ENCODE results near the gene ETV5.

The ETV5 gene

GRCh38 chr3:186082150-186082549 is 26.7 kb downstream of the ETV5 start:
- no peak for TF ChIP-seq ZC3H10 (CRISPR knock-in tag; IDR thresholded peaks at IDR 0.05)
- TF ChIP-seq PATZ1 (CRISPR knock-in tag; IDR thresholded peaks at IDR 0.05; ENCODE audit: borderline replicate concordance) = no peak
- no peak for TF ChIP-seq ZNF70 (CRISPR knock-in tag; IDR thresholded peaks at IDR 0.05)
- no peak for TF ChIP-seq ZNF8 (CRISPR knock-in tag; IDR thresholded peaks at IDR 0.05)
- no peak for TF ChIP-seq SNAI2 (CRISPR knock-in tag; IDR thresholded peaks at IDR 0.05)
- TF ChIP-seq CREB5 (CRISPR knock-in tag; IDR thresholded peaks at IDR 0.05; ENCODE audit: low read depth) = no peak
- TF ChIP-seq OSR1 (CRISPR knock-in tag; IDR thresholded peaks at IDR 0.05) = no peak
- no peak for TF ChIP-seq TCF4 (CRISPR knock-in tag; IDR thresholded peaks at IDR 0.05; ENCODE audit: borderline replicate concordance)
- TF ChIP-seq BACH2 (CRISPR knock-in tag; IDR thresholded peaks at IDR 0.05; ENCODE audit: borderline replicate concordance) = no peak
- TF ChIP-seq, protein P1, sequence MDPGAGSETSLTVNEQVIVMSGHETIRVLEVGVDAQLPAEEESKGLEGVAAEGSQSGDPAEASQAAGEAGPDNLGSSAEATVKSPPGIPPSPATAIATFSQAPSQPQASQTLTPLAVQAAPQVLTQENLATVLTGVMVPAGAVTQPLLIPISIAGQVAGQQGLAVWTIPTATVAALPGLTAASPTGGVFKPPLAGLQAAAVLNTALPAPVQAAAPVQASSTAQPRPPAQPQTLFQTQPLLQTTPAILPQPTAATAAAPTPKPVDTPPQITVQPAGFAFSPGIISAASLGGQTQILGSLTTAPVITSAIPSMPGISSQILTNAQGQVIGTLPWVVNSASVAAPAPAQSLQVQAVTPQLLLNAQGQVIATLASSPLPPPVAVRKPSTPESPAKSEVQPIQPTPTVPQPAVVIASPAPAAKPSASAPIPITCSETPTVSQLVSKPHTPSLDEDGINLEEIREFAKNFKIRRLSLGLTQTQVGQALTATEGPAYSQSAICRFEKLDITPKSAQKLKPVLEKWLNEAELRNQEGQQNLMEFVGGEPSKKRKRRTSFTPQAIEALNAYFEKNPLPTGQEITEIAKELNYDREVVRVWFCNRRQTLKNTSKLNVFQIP (CRISPR knock-in tag; IDR thresholded peaks at IDR 0.05; ENCODE audit: borderline replicate concordance, low read depth) = no peak
- no peak for TF ChIP-seq TOX (CRISPR knock-in tag; IDR thresholded peaks at IDR 0.05; ENCODE audit: borderline replicate concordance)
- no peak for TF ChIP-seq ARNTL (CRISPR knock-in tag; IDR thresholded peaks at IDR 0.05; ENCODE audit: borderline replicate concordance, low read depth)
- TF ChIP-seq RARB (CRISPR knock-in tag; IDR thresholded peaks at IDR 0.05) = no peak
- TF ChIP-seq ZNF565 (CRISPR knock-in tag; conservative IDR thresholded peaks at IDR 0.05; ENCODE audit: low read depth) = no peak
- no peak for TF ChIP-seq ISL1 (CRISPR knock-in tag; IDR thresholded peaks at IDR 0.05)
- no peak for ATAC-seq

- ATAC-seq = no peak
- no peak for TF ChIP-seq ZFP30 (CRISPR knock-in tag; IDR thresholded peaks at IDR 0.05)
These were observed 27.2 kb downstream of the ETV5 start for GRCh38 chr3:186081678-186082077.

- TF ChIP-seq ZNF8 (CRISPR knock-in tag; IDR thresholded peaks at IDR 0.05) = no peak
- no peak for TF ChIP-seq TCF4 (CRISPR knock-in tag; IDR thresholded peaks at IDR 0.05; ENCODE audit: borderline replicate concordance)
- no peak for TF ChIP-seq BACH2 (CRISPR knock-in tag; IDR thresholded peaks at IDR 0.05; ENCODE audit: borderline replicate concordance)
- no peak for TF ChIP-seq ZC3H10 (CRISPR knock-in tag; IDR thresholded peaks at IDR 0.05)
- TF ChIP-seq ISL1 (CRISPR knock-in tag; IDR thresholded peaks at IDR 0.05) = no peak
- TF ChIP-seq RARB (CRISPR knock-in tag; IDR thresholded peaks at IDR 0.05) = no peak
- TF ChIP-seq CREB5 (CRISPR knock-in tag; IDR thresholded peaks at IDR 0.05; ENCODE audit: low read depth) = no peak
- no peak for TF ChIP-seq GLIS3 (CRISPR knock-in tag; IDR thresholded peaks at IDR 0.05)
- TF ChIP-seq PATZ1 (CRISPR knock-in tag; IDR thresholded peaks at IDR 0.05; ENCODE audit: borderline replicate concordance) = no peak
These were observed 27.9 kb downstream of the ETV5 start for GRCh38 chr3:186080849-186081438.

GRCh38 chr3:186079925-186080324 is 29.0 kb downstream of the ETV5 start:
- TF ChIP-seq ZNF565 (CRISPR knock-in tag; conservative IDR thresholded peaks at IDR 0.05; ENCODE audit: low read depth) = no peak
- TF ChIP-seq ZC3H10 (CRISPR knock-in tag; IDR thresholded peaks at IDR 0.05) = no peak
- ATAC-seq = no peak

More at GRCh38 chr3:186080849-186081438, 27.9 kb downstream of the ETV5 start:
- ATAC-seq = no peak

GRCh38 chr3:186077466-186077865 is 31.4 kb downstream of the ETV5 start:
- no peak for TF ChIP-seq OSR1 (CRISPR knock-in tag; IDR thresholded peaks at IDR 0.05)
- no peak for TF ChIP-seq PPARA (CRISPR knock-in tag; IDR thresholded peaks at IDR 0.05; ENCODE audit: borderline replicate concordance)
- TF ChIP-seq ZNF8 (CRISPR knock-in tag; IDR thresholded peaks at IDR 0.05) = no peak
- no peak for TF ChIP-seq PATZ1 (CRISPR knock-in tag; IDR thresholded peaks at IDR 0.05; ENCODE audit: borderline replicate concordance)
- no peak for TF ChIP-seq ZNF70 (CRISPR knock-in tag; IDR thresholded peaks at IDR 0.05)
- no peak for TF ChIP-seq TCF4 (CRISPR knock-in tag; IDR thresholded peaks at IDR 0.05; ENCODE audit: borderline replicate concordance)
- TF ChIP-seq ISL1 (CRISPR knock-in tag; IDR thresholded peaks at IDR 0.05) = no peak
- no peak for TF ChIP-seq RARB (CRISPR knock-in tag; IDR thresholded peaks at IDR 0.05)
- no peak for ATAC-seq
